Naive thymus-derived CD8-positive, alpha-beta T cell (primary cell): ENCODE results near the gene SLC38A11. TPM values are rescaled to one million over a fixed set of nuclear protein-coding genes. Genes with fewer than 3 reads are reported as not detected.
A peak's percentile ranks its signal among the peaks of the same experiment; 100 is the strongest.
"Not testable (repeated sequence)": the region's sequence is repeated elsewhere in the genome, so short reads cannot be mapped to it uniquely, and the experiment has no call there.

ENCODE experiments used
- ATAC-seq, 2 donors: fragments of 150-1000 bp; cut with Tn5 transposase in 1 of 2; sonication (Bioruptor Pico), chemical (Tn5 transposase) in 1 of 2; 1 replicate in 1 of 2; 2 replicates in 1 of 2; pipeline ENCODE4 v1.10.0; 2021; ENCODE audit warnings: mild to moderate bottlenecking in 2 of 2, moderate library complexity in 2 of 2
- POLR2A ChIA-PET: fragments of 350-600 bp; sonication (Branson Sonifier 250); formaldehyde crosslinking; loops from one replicate; lab custom pipeline; 2021; ENCODE audit warnings: antibody characterized with exemption; lab: Charles Lee
- DNase-seq, 10 donors: peaks; one replicate each; pipeline versions ENCODE4 v3.0.0 to v3.0.0-alpha.2; 2020 to 2022
- H3K27ac Mint-ChIP-seq, 10 donors: one replicate each; pipeline ENCODE4 v1.8.0; 2020 to 2022; ENCODE audit warnings: mild to moderate bottlenecking in 10 of 10, mixed read lengths in 10 of 10, moderate library complexity in 4 of 10, inconsistent platforms in 1 of 10
- H3K27me3 Mint-ChIP-seq, 5 donors: one replicate each; pipeline ENCODE4 v1.8.0; 2021 to 2022; ENCODE audit warnings: mixed read lengths in 5 of 5
- H3K36me3 Mint-ChIP-seq, 3 donors: one replicate each; pipeline ENCODE4 v1.8.0; 2020 to 2022; ENCODE audit warnings: mixed read lengths in 3 of 3, mild to moderate bottlenecking in 2 of 3, inconsistent platforms in 1 of 3
- H3K4me1 Mint-ChIP-seq, 4 donors: one replicate each; pipeline ENCODE4 v1.8.0; 2021 to 2022; ENCODE audit warnings: mixed read lengths in 4 of 4
- H3K4me3 Mint-ChIP-seq, 10 donors: one replicate each; pipeline ENCODE4 v1.8.0; 2020 to 2022; ENCODE audit warnings: mild to moderate bottlenecking in 10 of 10, mixed read lengths in 10 of 10, moderate library complexity in 6 of 10, inconsistent platforms in 1 of 10
- H3K9me3 Mint-ChIP-seq, 9 donors: one replicate each; pipeline ENCODE4 v1.8.0; 2020 to 2022; ENCODE audit warnings: mixed read lengths in 9 of 9, mild to moderate bottlenecking in 3 of 9, inconsistent platforms in 1 of 9, moderate library complexity in 1 of 9
- polyA plus RNA-seq, 3 donors: library from polyadenylated mRNA; unstranded; fragments of 300-500 nt; fragmentation: Illumina TruSeq; gene quantifications; one replicate each; pipeline ENCODE4 v1.2.3, GENCODE V29; 2021
- total RNA-seq, 8 experiments: library from RNA in 2 of 8; stranded (reverse) in 2 of 8; gene quantifications; one replicate each; pipeline ENCODE4 v1.2.3 and lab custom pipeline; 2021 to 2026

The SLC38A11 gene
- total and polyA plus RNA-seq, 5 experiments from 2014 or later, result 0.42 to 0.74 TPM; not detected in 3

DNA sequence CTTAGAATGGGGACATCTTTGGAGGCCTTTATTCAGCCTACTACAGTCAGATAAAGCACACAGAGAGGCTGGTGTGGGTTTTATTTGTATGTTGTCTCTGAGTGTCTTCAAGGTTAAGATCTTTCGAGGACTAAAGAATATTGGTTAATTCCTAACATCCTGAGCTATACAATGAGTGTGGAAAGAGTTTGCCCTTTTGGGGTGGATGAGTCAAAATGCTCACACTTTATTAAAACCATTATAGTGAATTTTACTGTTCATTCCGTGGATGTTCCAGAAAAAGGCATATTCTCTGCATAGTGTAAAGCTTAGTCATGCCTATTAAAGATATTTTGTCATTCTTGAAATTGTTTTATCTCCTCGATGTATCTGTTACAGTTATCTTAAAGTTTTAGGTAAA lies 29.1 kb upstream of the SLC38A11 start:
- H3K9me3 Mint-ChIP-seq, result no peaks in the 10 kb centered on the region
- H3K27me3 Mint-ChIP-seq, result peaks cover 0 to 9% (median 0%) of the 10 kb centered on the region in 5 donors
- DNase-seq (no peak), ATAC-seq (no peak)
- peaks cover 1 to 25% (median 7%) of the 10 kb centered on the region in 4 donors for H3K4me1 Mint-ChIP-seq
- H3K4me3 Mint-ChIP-seq, result no peak overlapping the region
- H3K36me3 Mint-ChIP-seq, result no peaks in the 10 kb centered on the region
- POLR2A ChIA-PET, result no interaction called here
- no peak overlapping the region for H3K27ac Mint-ChIP-seq

DNA sequence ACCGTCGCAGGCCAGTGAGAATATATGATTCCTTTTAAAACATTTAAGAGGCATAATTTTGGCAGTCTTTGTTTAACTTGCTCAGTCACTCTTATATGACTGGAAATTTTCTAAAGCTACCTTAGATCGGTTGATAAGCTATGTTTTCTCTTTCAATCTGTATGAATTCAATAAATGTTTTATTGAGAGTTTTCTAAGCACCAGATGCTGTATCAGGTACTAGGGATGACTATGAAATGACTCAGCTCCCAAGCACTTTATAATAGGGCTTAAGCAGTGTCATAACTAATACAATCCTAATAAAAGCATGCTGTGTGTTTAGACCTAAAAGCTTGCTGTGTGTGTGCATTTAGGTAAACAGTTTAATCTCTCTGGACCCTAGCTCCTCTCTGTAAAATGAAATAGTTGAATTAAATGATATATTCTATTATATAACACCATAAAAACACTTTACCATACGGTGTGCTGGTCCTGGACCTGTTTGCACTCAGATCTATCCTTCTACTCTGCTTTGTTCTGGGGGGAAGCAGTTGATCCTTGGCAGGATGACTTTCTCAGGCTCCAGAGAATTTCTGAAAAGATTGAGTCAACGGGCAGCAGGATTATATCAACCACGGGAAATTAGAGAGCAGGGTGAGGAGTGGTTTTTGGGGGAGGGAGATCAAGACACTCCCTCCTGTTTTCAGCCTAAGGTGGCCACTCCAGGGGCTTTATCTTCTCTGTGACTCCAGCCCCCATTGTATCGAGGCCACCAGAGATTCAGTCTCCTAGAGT lies 26.1 kb upstream of the SLC38A11 start:
- Mint-ChIP-seq H3K4me1 (peaks cover 0 to 21% (median 1%) of the 10 kb centered on the region in 4 donors), H3K36me3 (no peaks in the 10 kb centered on the region), H3K27ac (no peak overlapping the region), H3K27me3 (peaks cover 0 to 4% (median 0%) of the 10 kb centered on the region in 5 donors), H3K4me3 (no peak overlapping the region), H3K9me3 (no peaks in the 10 kb centered on the region)
- DNase-seq (no peak), ATAC-seq (no peak)
- POLR2A ChIA-PET, result no interaction called here

DNA sequence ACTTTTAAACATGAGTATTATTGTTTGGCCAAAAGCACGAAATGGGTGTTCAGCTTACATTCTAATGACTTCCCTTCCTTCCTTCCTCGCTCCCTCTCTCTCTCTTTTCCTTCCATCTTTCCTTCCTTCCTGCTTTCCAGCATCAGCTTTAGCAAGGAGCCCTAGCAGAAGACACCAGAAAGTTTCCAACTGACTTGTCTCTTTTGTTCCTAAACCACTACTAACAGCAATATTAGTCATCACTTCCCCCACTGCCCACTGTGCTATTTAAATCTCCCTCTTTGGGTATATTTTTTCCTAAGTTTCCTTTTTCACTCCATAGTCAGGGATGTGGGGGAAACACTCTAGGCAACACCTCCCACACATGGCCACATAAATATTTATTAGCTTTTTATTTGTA lies 25.4 kb upstream of the SLC38A11 start:
- ATAC-seq, H3K36me3 Mint-ChIP-seq, H3K9me3 Mint-ChIP-seq, POLR2A ChIA-PET, DNase-seq, H3K4me3 Mint-ChIP-seq, H3K27me3 Mint-ChIP-seq, H3K27ac Mint-ChIP-seq: not testable (repeated sequence)
- peaks cover 0 to 23% (median 1%) of the 10 kb centered on the region in 4 donors for H3K4me1 Mint-ChIP-seq

DNA sequence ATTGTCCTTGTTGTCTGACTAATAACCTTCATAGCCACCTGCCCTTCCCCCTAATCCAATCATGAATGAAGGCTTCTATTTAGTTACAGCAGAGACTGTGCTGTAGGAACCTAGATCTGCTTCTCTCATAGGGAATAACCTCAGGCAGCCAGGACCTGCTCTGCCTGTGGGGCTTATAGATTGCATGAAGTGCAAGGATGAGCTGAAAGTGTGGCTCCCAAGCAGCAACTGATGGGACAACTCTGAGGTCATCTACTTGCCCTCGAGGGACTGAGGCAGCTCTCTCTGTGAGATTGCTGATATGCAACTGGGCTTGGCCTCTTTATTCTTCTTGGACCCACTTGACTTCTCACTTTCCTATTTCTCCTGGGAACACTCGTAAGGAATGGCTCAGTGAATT lies 23.8 kb upstream of the SLC38A11 start:
- POLR2A ChIA-PET, result no interaction called here
- peaks cover 0 to 34% (median 4%) of the 10 kb centered on the region in 4 donors for H3K4me1 Mint-ChIP-seq
- no peaks in the 10 kb centered on the region for H3K9me3 Mint-ChIP-seq
- H3K4me3 Mint-ChIP-seq, result no peak overlapping the region
- DNase-seq (no peak), ATAC-seq (no peak)
- H3K27me3 Mint-ChIP-seq, result no peaks in the 10 kb centered on the region
- no peaks in the 10 kb centered on the region for H3K36me3 Mint-ChIP-seq
- H3K27ac Mint-ChIP-seq, result no peak overlapping the region

DNA sequence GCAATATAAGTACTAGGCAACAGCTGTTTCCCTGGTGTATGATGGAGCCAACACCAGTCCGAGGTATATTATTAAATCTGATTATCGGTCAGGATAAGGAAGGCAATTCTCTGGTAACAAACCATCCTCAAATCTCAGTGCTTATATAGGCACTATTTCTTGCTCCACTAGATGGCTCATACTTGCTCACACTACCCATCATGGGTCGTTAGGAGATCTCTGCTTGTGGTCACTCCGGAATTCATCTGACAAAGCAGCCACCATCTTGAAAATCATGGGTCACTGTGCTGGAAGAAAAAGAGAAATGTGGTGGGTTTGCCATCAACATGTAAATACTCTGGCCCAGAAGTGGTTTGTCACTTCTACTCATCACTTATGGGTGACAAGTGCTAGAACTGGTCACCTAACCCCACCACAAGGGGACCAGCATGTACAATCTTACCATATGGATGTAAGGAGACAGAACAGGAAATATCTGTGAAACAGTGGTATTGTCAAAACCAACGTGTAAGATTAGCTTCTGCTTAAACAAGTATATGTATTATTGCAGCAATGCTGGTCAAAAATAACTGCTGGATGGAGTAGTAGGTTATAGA lies 21.6 kb upstream of the SLC38A11 start:
- ATAC-seq, H3K36me3 Mint-ChIP-seq, POLR2A ChIA-PET, H3K27ac Mint-ChIP-seq, H3K9me3 Mint-ChIP-seq, H3K27me3 Mint-ChIP-seq, H3K4me3 Mint-ChIP-seq, DNase-seq: not testable (repeated sequence)
- H3K4me1 Mint-ChIP-seq, result peaks cover 0 to 43% (median 5%) of the 10 kb centered on the region in 4 donors

DNA sequence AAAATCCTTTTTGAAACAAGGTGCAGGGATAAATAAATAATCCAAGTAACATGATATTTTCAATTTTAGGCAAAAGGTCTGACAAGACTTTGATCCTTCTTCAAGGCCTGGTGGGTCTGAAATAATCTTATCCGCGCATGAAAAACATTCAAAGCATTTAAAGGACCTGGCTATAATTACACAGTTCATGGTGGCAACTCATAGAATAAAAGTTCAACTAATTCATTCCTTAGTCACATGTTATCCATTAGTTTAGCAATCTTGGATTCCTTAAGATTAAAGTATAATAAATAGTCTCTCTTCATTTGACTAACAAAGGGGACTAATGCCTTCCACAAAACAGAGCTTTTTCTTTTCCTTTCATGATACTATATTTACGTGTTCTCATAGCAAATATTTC lies 21.0 kb upstream of the SLC38A11 start:
- Mint-ChIP-seq H3K36me3 (no peaks in the 10 kb centered on the region), H3K4me3 (no peak overlapping the region), H3K27ac (peak overlapping the region in 1 of 10 donors; percentile 45), H3K27me3 (no peaks in the 10 kb centered on the region), H3K4me1 (peaks cover 0 to 47% (median 5%) of the 10 kb centered on the region in 4 donors), H3K9me3 (no peaks in the 10 kb centered on the region)
- DNase-seq, result no peak
- no peak for ATAC-seq
- POLR2A ChIA-PET, result no interaction called here

DNA sequence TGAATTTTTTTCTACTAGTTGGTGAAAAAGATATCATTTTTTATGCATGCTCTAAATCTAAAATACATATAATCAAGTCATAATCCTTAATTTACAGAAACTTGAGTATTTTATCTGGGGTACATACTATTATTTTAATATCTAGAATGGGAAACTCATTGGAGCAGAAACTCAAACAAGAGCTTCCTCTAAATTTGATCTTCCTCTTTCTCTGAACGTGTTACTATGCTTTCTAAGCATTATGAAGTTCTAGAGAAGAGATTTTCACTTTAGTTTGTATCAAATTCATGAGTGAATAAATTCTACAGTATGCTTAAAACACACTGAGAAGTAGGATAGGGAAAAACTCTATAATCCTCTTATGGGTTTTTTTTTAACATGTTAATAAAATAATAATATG lies 20.6 kb upstream of the SLC38A11 start:
- no peak overlapping the region for H3K4me3 Mint-ChIP-seq
- peak overlapping the region in 1 of 10 donors; percentile 45 for H3K27ac Mint-ChIP-seq
- no peak for DNase-seq
- ATAC-seq, result no peak
- POLR2A ChIA-PET, result no interaction called here
- peaks cover 0 to 49% (median 5%) of the 10 kb centered on the region in 4 donors for H3K4me1 Mint-ChIP-seq
- no peaks in the 10 kb centered on the region for H3K27me3 Mint-ChIP-seq
- H3K9me3 Mint-ChIP-seq, result no peaks in the 10 kb centered on the region
- no peaks in the 10 kb centered on the region for H3K36me3 Mint-ChIP-seq

DNA sequence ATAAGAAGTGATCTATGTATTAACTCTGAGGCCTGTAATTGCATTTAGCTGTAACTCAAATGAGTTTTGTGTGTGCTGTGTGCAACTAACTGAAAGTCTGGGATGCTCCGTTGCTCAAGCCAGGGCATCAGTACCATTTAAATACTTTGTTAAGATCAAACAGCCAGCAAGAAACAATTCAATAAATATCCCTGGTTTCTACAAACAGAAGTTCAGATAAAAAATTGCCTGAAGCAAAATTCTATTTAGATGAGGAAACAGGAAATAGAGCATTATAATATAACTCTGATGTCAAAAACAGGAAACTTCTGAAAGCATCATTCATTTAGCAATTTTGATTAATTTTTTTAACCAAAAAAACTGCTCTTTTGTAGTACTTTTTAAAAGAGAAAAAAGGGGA lies 18.9 kb upstream of the SLC38A11 start:
- H3K4me3 Mint-ChIP-seq, result no peak overlapping the region
- DNase-seq (no peak), ATAC-seq (no peak)
- H3K4me1 Mint-ChIP-seq, result peaks cover 0 to 60% (median 4%) of the 10 kb centered on the region in 4 donors
- H3K27ac Mint-ChIP-seq, result peak overlapping the region in 2 of 10 donors; percentile 14 to 60
- no peaks in the 10 kb centered on the region for H3K27me3 Mint-ChIP-seq
- no peaks in the 10 kb centered on the region for H3K36me3 Mint-ChIP-seq
- H3K9me3 Mint-ChIP-seq, result no peaks in the 10 kb centered on the region
- POLR2A ChIA-PET, result no interaction called here

DNA sequence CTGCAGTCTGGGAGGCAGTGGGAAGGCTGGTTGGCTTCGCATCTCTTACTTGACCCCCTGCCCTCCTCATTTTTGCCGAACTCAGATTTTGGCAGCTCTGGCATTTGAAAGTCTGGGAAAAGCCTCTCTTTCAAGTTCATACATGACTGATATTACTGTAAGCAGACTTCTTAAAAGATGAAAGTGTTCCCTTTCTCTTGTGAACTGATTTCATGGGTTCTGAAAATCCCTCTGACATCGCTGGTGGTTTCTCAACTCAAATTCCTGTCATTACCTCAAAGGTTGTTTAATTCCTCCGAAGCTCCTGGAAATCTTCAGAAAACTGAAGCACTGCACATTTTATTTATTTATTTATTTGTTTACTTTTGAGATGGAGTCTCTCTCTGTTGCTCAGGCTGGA lies 16.9 kb upstream of the SLC38A11 start:
- ATAC-seq, result no peak
- Mint-ChIP-seq H3K9me3 (peaks cover 0 to 3% (median 0%) of the 10 kb centered on the region in 9 donors), H3K27me3 (peaks cover 0 to 3% (median 0%) of the 10 kb centered on the region in 5 donors), H3K4me3 (no peak overlapping the region), H3K4me1 (peaks cover 0 to 60% (median 4%) of the 10 kb centered on the region in 4 donors), H3K27ac (no peak overlapping the region), H3K36me3 (no peaks in the 10 kb centered on the region)
- DNase-seq, result no peak
- POLR2A ChIA-PET, result no interaction called here

DNA sequence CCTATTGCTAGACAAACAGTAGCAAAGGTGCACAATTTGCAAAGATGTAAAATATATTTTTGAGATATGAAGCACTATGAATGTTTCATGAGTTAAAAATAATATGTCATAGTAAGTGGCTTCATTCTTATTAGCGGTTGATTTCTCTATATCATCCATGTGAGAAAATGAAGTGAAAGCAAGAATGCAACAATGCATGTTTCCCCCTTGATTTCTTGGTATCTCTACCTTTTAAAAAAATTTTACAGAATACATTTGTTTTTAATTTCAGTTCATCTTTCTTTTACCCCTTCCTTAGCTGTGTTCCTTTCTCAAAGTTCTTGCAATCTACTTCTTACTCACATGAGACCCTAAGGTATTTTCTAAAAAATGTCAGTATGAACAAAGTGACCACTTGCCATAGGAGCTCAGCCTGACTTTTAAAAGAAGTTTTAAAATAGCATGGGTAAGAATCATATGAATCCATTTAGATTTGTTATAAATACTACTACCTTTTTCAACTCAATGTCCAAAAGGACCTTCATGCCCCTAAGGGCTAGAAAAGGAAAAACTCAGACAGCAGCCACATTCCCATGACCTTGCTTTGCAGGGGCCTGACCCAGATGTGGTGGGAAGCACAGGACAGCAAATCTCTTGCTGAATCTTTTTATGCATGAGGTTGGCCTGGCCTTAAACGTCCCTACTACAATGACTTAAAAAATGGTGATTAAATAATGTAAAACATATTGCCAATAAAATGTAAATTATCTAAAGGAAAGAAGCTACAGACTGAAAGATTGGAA lies 14.8 kb upstream of the SLC38A11 start:
- Mint-ChIP-seq H3K27me3 (peaks cover 0 to 3% (median 0%) of the 10 kb centered on the region in 5 donors), H3K9me3 (peaks cover 0 to 6% (median 0%) of the 10 kb centered on the region in 9 donors), H3K27ac (peak overlapping the region in 1 of 10 donors; percentile 32)

DNA sequence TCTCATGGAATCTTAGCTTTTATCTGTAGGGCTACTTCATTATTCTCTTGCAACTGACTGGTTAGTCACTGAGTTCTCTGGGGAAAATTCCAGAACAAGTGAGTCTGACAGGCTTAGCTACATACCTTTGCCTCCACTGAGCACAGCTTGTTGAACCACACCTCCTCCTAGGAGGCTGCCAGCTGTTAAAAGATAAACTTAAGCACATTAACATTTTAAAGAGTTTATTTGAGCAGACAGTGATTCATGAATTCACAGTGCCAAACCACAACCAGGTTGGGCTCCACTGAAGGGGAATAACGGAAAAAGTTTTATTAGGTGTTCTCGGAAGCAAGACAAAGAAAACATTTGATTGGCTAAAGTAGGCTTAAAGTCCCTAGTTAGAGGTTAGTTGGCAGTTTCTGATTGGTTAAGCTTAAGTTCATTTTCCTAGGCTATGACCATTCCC lies 12.5 kb upstream of the SLC38A11 start:
- Mint-ChIP-seq H3K4me3 (no peak overlapping the region), H3K36me3 (no peaks in the 10 kb centered on the region), H3K9me3 (peaks cover 0 to 6% (median 0%) of the 10 kb centered on the region in 9 donors), H3K27ac (no peak overlapping the region), H3K4me1 (peaks cover 0 to 48% (median 4%) of the 10 kb centered on the region in 4 donors), H3K27me3 (peaks cover 0 to 3% (median 0%) of the 10 kb centered on the region in 5 donors)
- ATAC-seq (no peak), DNase-seq (no peak)
- POLR2A ChIA-PET, result no interaction called here

More for the DNA sequence above, 14.8 kb upstream of the SLC38A11 start:
- ATAC-seq (no peak), DNase-seq (no peak)
- POLR2A ChIA-PET, result no interaction called here
- no peaks in the 10 kb centered on the region for H3K36me3 Mint-ChIP-seq
- H3K4me1 Mint-ChIP-seq, result peaks cover 0 to 56% (median 4%) of the 10 kb centered on the region in 4 donors
- H3K4me3 Mint-ChIP-seq, result no peak overlapping the region

DNA sequence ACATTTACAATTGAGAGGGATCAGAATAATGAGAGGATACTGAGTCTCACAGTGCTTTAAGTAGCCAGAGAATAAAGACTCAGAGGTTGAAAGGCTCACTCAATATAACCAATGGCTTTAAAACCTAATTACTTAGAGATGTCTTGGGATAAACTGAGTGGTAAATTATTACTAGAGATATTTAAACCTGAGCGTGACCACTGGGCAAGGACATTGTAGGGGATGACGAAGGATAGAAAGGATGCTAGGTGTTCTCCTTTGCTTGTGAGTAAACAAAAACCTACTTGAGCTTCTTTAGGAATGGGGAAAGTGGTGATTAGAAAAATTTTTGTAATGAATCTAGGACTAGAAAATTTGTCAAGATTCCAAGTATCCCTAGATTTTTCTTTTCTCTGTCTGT lies 12.0 kb upstream of the SLC38A11 start:
- Mint-ChIP-seq H3K36me3 (no peaks in the 10 kb centered on the region), H3K27ac (no peak overlapping the region), H3K27me3 (peaks cover 0 to 3% (median 0%) of the 10 kb centered on the region in 5 donors), H3K4me1 (peaks cover 0 to 48% (median 4%) of the 10 kb centered on the region in 4 donors), H3K4me3 (no peak overlapping the region), H3K9me3 (peaks cover 0 to 6% (median 0%) of the 10 kb centered on the region in 9 donors)
- DNase-seq (no peak), ATAC-seq (no peak)
- POLR2A ChIA-PET, result no interaction called here
